ENCODE measurements around the gene MYD88. TPM values are rescaled to one million over a fixed set of nuclear protein-coding genes. Genes with fewer than 3 reads are reported as not detected.

The MYD88 gene
- total and polyA plus RNA-seq, 9 of the 15 experiments (the other 6 are each of a cell fraction or from before 2014, with no cell fraction given) = 3.2 to 47.3 (median 27.6) TPM

DNA sequence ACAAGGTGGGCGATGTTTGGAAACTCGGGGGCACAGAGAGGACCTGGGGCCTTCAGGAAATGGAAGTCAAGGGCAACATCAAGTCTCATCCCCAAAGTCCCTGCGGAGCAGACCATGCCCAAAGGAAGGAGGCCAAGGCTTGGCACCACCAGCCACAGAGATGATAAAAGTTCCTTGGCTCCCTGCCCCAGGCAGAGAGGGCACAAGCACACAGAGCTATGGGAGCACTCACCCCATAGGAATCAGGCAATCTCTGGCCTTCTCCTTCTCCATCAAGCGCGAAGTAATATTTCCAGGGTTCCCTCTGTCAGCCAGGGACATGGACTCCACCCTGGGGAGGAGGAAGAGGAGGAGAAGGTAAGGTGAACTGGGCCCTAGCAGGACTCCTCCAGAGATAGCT, 9.4 kb upstream of the MYD88 start (continued):
- TF ChIP-seq, protein P1, sequence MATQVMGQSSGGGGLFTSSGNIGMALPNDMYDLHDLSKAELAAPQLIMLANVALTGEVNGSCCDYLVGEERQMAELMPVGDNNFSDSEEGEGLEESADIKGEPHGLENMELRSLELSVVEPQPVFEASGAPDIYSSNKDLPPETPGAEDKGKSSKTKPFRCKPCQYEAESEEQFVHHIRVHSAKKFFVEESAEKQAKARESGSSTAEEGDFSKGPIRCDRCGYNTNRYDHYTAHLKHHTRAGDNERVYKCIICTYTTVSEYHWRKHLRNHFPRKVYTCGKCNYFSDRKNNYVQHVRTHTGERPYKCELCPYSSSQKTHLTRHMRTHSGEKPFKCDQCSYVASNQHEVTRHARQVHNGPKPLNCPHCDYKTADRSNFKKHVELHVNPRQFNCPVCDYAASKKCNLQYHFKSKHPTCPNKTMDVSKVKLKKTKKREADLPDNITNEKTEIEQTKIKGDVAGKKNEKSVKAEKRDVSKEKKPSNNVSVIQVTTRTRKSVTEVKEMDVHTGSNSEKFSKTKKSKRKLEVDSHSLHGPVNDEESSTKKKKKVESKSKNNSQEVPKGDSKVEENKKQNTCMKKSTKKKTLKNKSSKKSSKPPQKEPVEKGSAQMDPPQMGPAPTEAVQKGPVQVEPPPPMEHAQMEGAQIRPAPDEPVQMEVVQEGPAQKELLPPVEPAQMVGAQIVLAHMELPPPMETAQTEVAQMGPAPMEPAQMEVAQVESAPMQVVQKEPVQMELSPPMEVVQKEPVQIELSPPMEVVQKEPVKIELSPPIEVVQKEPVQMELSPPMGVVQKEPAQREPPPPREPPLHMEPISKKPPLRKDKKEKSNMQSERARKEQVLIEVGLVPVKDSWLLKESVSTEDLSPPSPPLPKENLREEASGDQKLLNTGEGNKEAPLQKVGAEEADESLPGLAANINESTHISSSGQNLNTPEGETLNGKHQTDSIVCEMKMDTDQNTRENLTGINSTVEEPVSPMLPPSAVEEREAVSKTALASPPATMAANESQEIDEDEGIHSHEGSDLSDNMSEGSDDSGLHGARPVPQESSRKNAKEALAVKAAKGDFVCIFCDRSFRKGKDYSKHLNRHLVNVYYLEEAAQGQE (IDR thresholded peaks at IDR 0.05; ENCODE audit: borderline replicate concordance) = no peak
- TF ChIP-seq, protein P1 (CRISPR knock-in tag; IDR thresholded peaks at IDR 0.05; ENCODE audit: low read depth) = no peak
- TF ChIP-seq CSDE1 (IDR thresholded peaks at IDR 0.05) (no peak), KLF13 (tag; IDR thresholded peaks at IDR 0.05; ENCODE audit: borderline replicate concordance, low read depth) (no peak), ZNF133 (CRISPR knock-in tag; IDR thresholded peaks at IDR 0.05) (no peak)
